Measurements from ENCODE around the gene MIF. TPM values are rescaled to one million over a fixed set of nuclear protein-coding genes. Genes with fewer than 3 reads are reported as not detected.
A peak's percentile ranks its signal among the peaks of the same experiment; 100 is the strongest.

Gene MIF
- total and polyA plus RNA-seq, 8 donors = 59.5 to 940 (median 280) TPM

GRCh38 chr22:23849009-23850006 lies 44.9 kb upstream of the MIF start:
- no peaks in the 10 kb centered on the region for H3K36me3 ChIP-seq
- H3K27ac ChIP-seq = no peak overlapping the region
- TF ChIP-seq POLR2AphosphoS5 (IDR thresholded peaks at IDR 0.05) (peak in 1 of 3 donors; percentile 29), EP300 (IDR thresholded peaks at IDR 0.05) (no peak), CTCF (IDR thresholded peaks at IDR 0.05) (peak in 6 of 7 experiments; percentile 42 to 98 (median 92))
- 23 to 34% (median 28%) methylated on average over 27 to 62 of the region's 62 CpGs for WGBS, 5 donors
- peak; percentile 91 to 94 for DNase-seq
- H3K27me3 ChIP-seq = peaks cover 0 to 5% (median 0%) of the 10 kb centered on the region in 3 donors
- peaks cover 12 to 40% (median 26%) of the 10 kb centered on the region in 4 donors for H3K4me1 ChIP-seq
- intact Hi-C loops (cut with DNase I; ENCODE audit: low total_unique reads) = loop anchor here (5.0 to 10.0 kb wide), 2 partner anchors 82 to 315 kb away; partner anchors contain the start of gene CHCHD10
- H3K4me3 ChIP-seq = peak overlapping the region in 3 of 4 donors; percentile 9 to 40 (median 9)
- no peaks in the 10 kb centered on the region for H3K9me3 ChIP-seq

- H3K9me3 ChIP-seq = no peaks in the 10 kb centered on the region
- peaks cover 8 to 31% (median 19%) of the 10 kb centered on the region in 4 donors for H3K4me1 ChIP-seq
- no peak overlapping the region for H3K27ac ChIP-seq
- WGBS, 5 donors = 38 to 67% (median 51%) methylated on average over 16 of the region's 16 CpGs
- peaks cover 0 to 5% (median 0%) of the 10 kb centered on the region in 3 donors for H3K27me3 ChIP-seq
- TF ChIP-seq POLR2A (IDR thresholded peaks at IDR 0.05) (no peak), CTCF (IDR thresholded peaks at IDR 0.05) (no peak), POLR2AphosphoS5 (IDR thresholded peaks at IDR 0.05) (no peak), EP300 (IDR thresholded peaks at IDR 0.05) (no peak)
- peak overlapping the region in 3 of 4 donors; percentile 9 to 40 (median 9) for H3K4me3 ChIP-seq
- intact Hi-C loops (cut with DNase I; ENCODE audit: low total_unique reads) = no loop called here
- peak; percentile 44 to 52 for DNase-seq
- no peaks in the 10 kb centered on the region for H3K36me3 ChIP-seq
These were observed 44.0 kb upstream of the MIF start for GRCh38 chr22:23850136-23850611.

- H3K4me3 ChIP-seq = peak overlapping the region; percentile 62 to 74 (median 72)
- no peaks in the 10 kb centered on the region for H3K27me3 ChIP-seq
- 3 to 5% (median 3%) methylated on average over 35 to 58 of the region's 58 CpGs for WGBS, 5 donors
- H3K27ac ChIP-seq = peak overlapping the region; percentile 84 to 92 (median 91)
- no peaks in the 10 kb centered on the region for H3K36me3 ChIP-seq
- H3K4me1 ChIP-seq = peaks cover 13 to 27% (median 26%) of the 10 kb centered on the region in 4 donors
- intact Hi-C loops (cut with DNase I; ENCODE audit: low total_unique reads) = no loop called here
- H3K9me3 ChIP-seq = no peaks in the 10 kb centered on the region
- DNase-seq = peak in 1 of 2 donors; percentile 74
- TF ChIP-seq CTCF (IDR thresholded peaks at IDR 0.05) (peak in 1 of 7 experiments; percentile 10), EP300 (IDR thresholded peaks at IDR 0.05) (no peak), POLR2AphosphoS5 (IDR thresholded peaks at IDR 0.05) (no peak), POLR2A (IDR thresholded peaks at IDR 0.05) (no peak)
These were observed 37.2 kb upstream of the MIF start for GRCh38 chr22:23856721-23857605.

Measured in stomach (tissue), 9 donors.